ENCODE measurements around the gene NCEH1.

DNA sequence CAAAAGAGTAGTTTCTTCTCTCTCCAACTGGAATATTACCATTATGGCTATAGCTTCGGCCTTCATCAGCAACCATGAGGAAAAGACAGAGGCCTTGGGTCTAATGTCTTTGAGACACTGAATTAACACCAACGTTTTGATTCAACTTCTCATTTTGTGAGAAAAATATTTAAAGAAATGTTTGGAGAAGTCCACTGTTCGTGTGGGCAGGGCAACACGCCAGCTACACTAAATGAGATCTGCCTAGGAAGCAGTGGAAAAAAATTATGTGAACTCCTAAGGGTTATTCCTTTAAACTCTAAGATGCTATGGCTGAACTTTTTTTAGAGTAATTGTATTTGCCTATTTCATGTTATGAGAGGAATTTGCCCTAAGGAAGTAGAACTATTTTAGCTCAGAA lies 41.8 kb downstream of the NCEH1 start:
- TF ChIP-seq, protein P1, sequence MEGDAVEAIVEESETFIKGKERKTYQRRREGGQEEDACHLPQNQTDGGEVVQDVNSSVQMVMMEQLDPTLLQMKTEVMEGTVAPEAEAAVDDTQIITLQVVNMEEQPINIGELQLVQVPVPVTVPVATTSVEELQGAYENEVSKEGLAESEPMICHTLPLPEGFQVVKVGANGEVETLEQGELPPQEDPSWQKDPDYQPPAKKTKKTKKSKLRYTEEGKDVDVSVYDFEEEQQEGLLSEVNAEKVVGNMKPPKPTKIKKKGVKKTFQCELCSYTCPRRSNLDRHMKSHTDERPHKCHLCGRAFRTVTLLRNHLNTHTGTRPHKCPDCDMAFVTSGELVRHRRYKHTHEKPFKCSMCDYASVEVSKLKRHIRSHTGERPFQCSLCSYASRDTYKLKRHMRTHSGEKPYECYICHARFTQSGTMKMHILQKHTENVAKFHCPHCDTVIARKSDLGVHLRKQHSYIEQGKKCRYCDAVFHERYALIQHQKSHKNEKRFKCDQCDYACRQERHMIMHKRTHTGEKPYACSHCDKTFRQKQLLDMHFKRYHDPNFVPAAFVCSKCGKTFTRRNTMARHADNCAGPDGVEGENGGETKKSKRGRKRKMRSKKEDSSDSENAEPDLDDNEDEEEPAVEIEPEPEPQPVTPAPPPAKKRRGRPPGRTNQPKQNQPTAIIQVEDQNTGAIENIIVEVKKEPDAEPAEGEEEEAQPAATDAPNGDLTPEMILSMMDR (IDR thresholded peaks at IDR 0.05) = no peak
- no peak for TF ChIP-seq POLR2A (IDR thresholded peaks at IDR 0.05)

Measured in thyroid gland (tissue), 4 donors.